ENCODE results near the gene ADAMTSL5. TPM values are rescaled to one million over a fixed set of nuclear protein-coding genes. Genes with fewer than 3 reads are reported as not detected.
"Not testable (repeated sequence)": the region's sequence is repeated elsewhere in the genome, so short reads cannot be mapped to it uniquely, and the experiment has no call there.

ADAMTSL5 gene
- total RNA-seq, 2 experiments from 2014 or later: 2.9 to 3.5 TPM

GRCh38 chr19:1525343-1525742, 12.5 kb upstream of the ADAMTSL5 start:
- H3K9me3 Mint-ChIP-seq: no peaks in the 10 kb centered on the region
- peaks cover 4% of the 10 kb centered on the region for H3K4me1 Mint-ChIP-seq
- CTCF ChIA-PET: no interaction called here
- POLR2A ChIA-PET: no interaction called here
- DNase-seq: no peak
- H3K27me3 Mint-ChIP-seq: peaks cover 27% of the 10 kb centered on the region
- H3K36me3 Mint-ChIP-seq (ENCODE audit: low read depth): peaks cover 3% of the 10 kb centered on the region
- no peak overlapping the region for H3K4me3 Mint-ChIP-seq
- no peak overlapping the region for H3K27ac Mint-ChIP-seq

GRCh38 chr19:1524972-1525325, 12.1 kb upstream of the ADAMTSL5 start:
- DNase-seq: no peak
- Mint-ChIP-seq H3K4me1 (peaks cover 4% of the 10 kb centered on the region), H3K36me3 (ENCODE audit: low read depth) (peaks cover 3% of the 10 kb centered on the region), H3K4me3 (no peak overlapping the region), H3K9me3 (no peaks in the 10 kb centered on the region), H3K27me3 (peaks cover 27% of the 10 kb centered on the region), H3K27ac (no peak overlapping the region)
- ChIA-PET POLR2A (no interaction called here), CTCF (no interaction called here)

- no peaks in the 10 kb centered on the region for H3K9me3 Mint-ChIP-seq
- peaks cover 4% of the 10 kb centered on the region for H3K4me1 Mint-ChIP-seq
- CTCF ChIA-PET: no interaction called here
- no peak overlapping the region for H3K4me3 Mint-ChIP-seq
- no peak for DNase-seq
- POLR2A ChIA-PET: no interaction called here
- H3K36me3 Mint-ChIP-seq (ENCODE audit: low read depth): peaks cover 3% of the 10 kb centered on the region
- no peak overlapping the region for H3K27ac Mint-ChIP-seq
- H3K27me3 Mint-ChIP-seq: peaks cover 27% of the 10 kb centered on the region
Measured at GRCh38 chr19:1524287-1524971, 11.6 kb upstream of the ADAMTSL5 start.

GRCh38 chr19:1523412-1524286, 10.8 kb upstream of the ADAMTSL5 start, which contains the start of gene PLK5:
Gene PLK5 (plus strand): TSS chr19:1524077. CDS start chr19:1526997, 2,920 bp downstream.
- Mint-ChIP-seq H3K27ac (no peak within 1 kb of the TSS), H3K27me3 (peaks cover 27% of the 10 kb centered on the region), H3K36me3 (ENCODE audit: low read depth) (peaks cover 3% of the 10 kb centered on the region), H3K4me1 (peaks cover 4% of the 10 kb centered on the region), H3K9me3 (no peaks in the 10 kb centered on the region), H3K4me3 (no peak within 1 kb of the TSS)
- DNase-seq: no peak
- ChIA-PET POLR2A (no interaction called here), CTCF (no interaction called here)

GRCh38 chr19:1522838-1523237, 10.0 kb upstream of the ADAMTSL5 start:
- ChIA-PET CTCF (no interaction called here), POLR2A (no interaction called here)
- Mint-ChIP-seq H3K4me1 (peaks cover 4% of the 10 kb centered on the region), H3K27me3 (peaks cover 27% of the 10 kb centered on the region), H3K9me3 (no peaks in the 10 kb centered on the region), H3K4me3 (no peak overlapping the region), H3K36me3 (ENCODE audit: low read depth) (peaks cover 3% of the 10 kb centered on the region), H3K27ac (no peak overlapping the region)
- DNase-seq: no peak

GRCh38 chr19:1522061-1522460, 9.2 kb upstream of the ADAMTSL5 start:
- Mint-ChIP-seq H3K4me3 (no peak overlapping the region), H3K4me1 (peaks cover 4% of the 10 kb centered on the region), H3K36me3 (ENCODE audit: low read depth) (peaks cover 3% of the 10 kb centered on the region), H3K27me3 (peaks cover 27% of the 10 kb centered on the region), H3K27ac (no peak overlapping the region), H3K9me3 (no peaks in the 10 kb centered on the region)
- DNase-seq: no peak
- POLR2A ChIA-PET: no interaction called here
- CTCF ChIA-PET: interaction anchor here (0.7 kb wide), 1 partner anchor 1939 kb away, joined by 3 read pairs; no protein-coding TSS in a partner anchor

- H3K27ac Mint-ChIP-seq: no peak overlapping the region
- peaks cover 27% of the 10 kb centered on the region for H3K27me3 Mint-ChIP-seq
- H3K36me3 Mint-ChIP-seq (ENCODE audit: low read depth): peaks cover 3% of the 10 kb centered on the region
- CTCF ChIA-PET: no interaction called here
- no peaks in the 10 kb centered on the region for H3K9me3 Mint-ChIP-seq
- peaks cover 4% of the 10 kb centered on the region for H3K4me1 Mint-ChIP-seq
- no peak for DNase-seq
- no peak overlapping the region for H3K4me3 Mint-ChIP-seq
- POLR2A ChIA-PET: no interaction called here
Measured at GRCh38 chr19:1521636-1522035, 8.8 kb upstream of the ADAMTSL5 start.

- CTCF ChIA-PET: no interaction called here
- Mint-ChIP-seq H3K4me1 (peaks cover 4% of the 10 kb centered on the region), H3K4me3 (no peak overlapping the region), H3K9me3 (no peaks in the 10 kb centered on the region), H3K36me3 (ENCODE audit: low read depth) (peaks cover 3% of the 10 kb centered on the region), H3K27me3 (peaks cover 20% of the 10 kb centered on the region), H3K27ac (no peak overlapping the region)
- no peak for DNase-seq
- POLR2A ChIA-PET: no interaction called here
Measured at GRCh38 chr19:1520203-1520780, 7.5 kb upstream of the ADAMTSL5 start.

GRCh38 chr19:1519802-1520201, 7.0 kb upstream of the ADAMTSL5 start:
- POLR2A ChIA-PET; H3K27ac Mint-ChIP-seq; DNase-seq; H3K36me3 Mint-ChIP-seq (ENCODE audit: low read depth); H3K4me3 Mint-ChIP-seq; H3K4me1 Mint-ChIP-seq; CTCF ChIA-PET; H3K9me3 Mint-ChIP-seq: not testable (repeated sequence)
- peaks cover 16% of the 10 kb centered on the region for H3K27me3 Mint-ChIP-seq

- CTCF ChIA-PET: interaction anchor here (1.6 kb wide), 1 partner anchor 28 kb away, joined by 5 read pairs; no protein-coding TSS in a partner anchor
- no peaks in the 10 kb centered on the region for H3K36me3 Mint-ChIP-seq (ENCODE audit: low read depth)
- H3K27ac Mint-ChIP-seq: no peak overlapping the region
- H3K9me3 Mint-ChIP-seq: no peaks in the 10 kb centered on the region
- no peak for DNase-seq
- POLR2A ChIA-PET: no interaction called here
- H3K4me1 Mint-ChIP-seq: peaks cover 2% of the 10 kb centered on the region
- no peak overlapping the region for H3K4me3 Mint-ChIP-seq
- H3K27me3 Mint-ChIP-seq: peaks cover 10% of the 10 kb centered on the region
Measured at GRCh38 chr19:1518471-1518870, 5.7 kb upstream of the ADAMTSL5 start.

- POLR2A ChIA-PET: no interaction called here
- no peaks in the 10 kb centered on the region for H3K9me3 Mint-ChIP-seq
- H3K27me3 Mint-ChIP-seq: no peaks in the 10 kb centered on the region
- CTCF ChIA-PET: no interaction called here
- no peak for DNase-seq
- H3K4me3 Mint-ChIP-seq: no peak overlapping the region
- no peaks in the 10 kb centered on the region for H3K36me3 Mint-ChIP-seq (ENCODE audit: low read depth)
- H3K4me1 Mint-ChIP-seq: peaks cover 9% of the 10 kb centered on the region
- no peak overlapping the region for H3K27ac Mint-ChIP-seq
Measured at GRCh38 chr19:1516395-1516753, 3.6 kb upstream of the ADAMTSL5 start.

GRCh38 chr19:1514986-1515721, 2.3 kb upstream of the ADAMTSL5 start:
- no peaks in the 10 kb centered on the region for H3K36me3 Mint-ChIP-seq (ENCODE audit: low read depth)
- no peaks in the 10 kb centered on the region for H3K9me3 Mint-ChIP-seq
- no peak overlapping the region for H3K27ac Mint-ChIP-seq
- H3K4me1 Mint-ChIP-seq: peaks cover 11% of the 10 kb centered on the region
- peaks cover 6% of the 10 kb centered on the region for H3K27me3 Mint-ChIP-seq
- ChIA-PET CTCF (interaction anchor here (0.6 to 1.0 kb wide), 4 partner anchors 24 to 268 kb away, joined by 3 to 5 read pairs (median 3); partner anchors contain the start of gene REEP6), POLR2A (interaction anchor here (0.9 kb wide), 1 partner anchor 77 kb away, joined by 3 read pairs; no protein-coding TSS in a partner anchor)
- DNase-seq: no peak
- no peak overlapping the region for H3K4me3 Mint-ChIP-seq

- POLR2A ChIA-PET: interaction anchor here (0.9 kb wide), 1 partner anchor 77 kb away, joined by 3 read pairs; no protein-coding TSS in a partner anchor
- Mint-ChIP-seq H3K9me3 (no peaks in the 10 kb centered on the region), H3K27me3 (peaks cover 10% of the 10 kb centered on the region), H3K27ac (no peak overlapping the region), H3K4me1 (peaks cover 13% of the 10 kb centered on the region), H3K4me3 (peak overlapping the region; percentile 30), H3K36me3 (ENCODE audit: low read depth) (no peaks in the 10 kb centered on the region)
- DNase-seq: no peak
- CTCF ChIA-PET: interaction anchor here (0.8 to 1.0 kb wide), 3 partner anchors 23 to 28 kb away, joined by 3 to 5 read pairs (median 3); partner anchors contain the start of gene REEP6
Measured at GRCh38 chr19:1514295-1514661, 1.5 kb upstream of the ADAMTSL5 start.

All from activated CD4-positive, alpha-beta memory T cell treated with anti-CD3 and anti-CD28 coated beads, Interleukin-2, amount 10 ng/mL, durations not matched to agents 7 days and 5 days (primary cell).